Panc1 (cell line): ENCODE results near the gene ATP13A1.

Source experiments
- CTCF ChIP-seq: fragments of 450-650 bp; IDR thresholded peaks from 2 replicates; pipeline ENCODE4 v1.5.1; 2017; ENCODE audit warnings: mild to moderate bottlenecking
- POLR2AphosphoS5 ChIP-seq: IDR thresholded peaks from 2 replicates; pipeline ENCODE4 v1.6.1; 2012; ENCODE audit warnings: mild to moderate bottlenecking, low read depth, low read length, moderate library complexity
- REST ChIP-seq, 2 experiments: IDR thresholded peaks; 2 replicates each; pipeline ENCODE4 v1.6.1; 2011 to 2012; ENCODE audit warnings: low read depth in 2 of 2, control low read depth in 1 of 2, low read length in 1 of 2, mild to moderate bottlenecking in 1 of 2, moderate library complexity in 1 of 2; ENCODE audit not compliant: insufficient read depth in 1 of 2
- TCF7L2 ChIP-seq: IDR thresholded peaks from 2 replicates; pipeline ENCODE4 v1.6.1; 2011; ENCODE audit warnings: mild to moderate bottlenecking, low read depth, low read length, inconsistent platforms

GRCh38 chr19:19624032-19624570 is 39.4 kb downstream of the ATP13A1 start:
- TF ChIP-seq CTCF (no peak), POLR2AphosphoS5 (no peak), REST (IDR thresholded peaks at IDR 0.05; ENCODE audit: insufficient read depth in 1 of 2, low read depth in 2 of 2, low read length in 1 of 2) (no peak), TCF7L2 (no peak)
